HG03095 (cell line): ENCODE measurements around the gene CFAP97D2.
A peak's percentile ranks its signal among the peaks of the same experiment; 100 is the strongest.
"Not testable (repeated sequence)": the region's sequence is repeated elsewhere in the genome, so short reads cannot be mapped to it uniquely, and the experiment has no call there.

ENCODE experiments used
- ATAC-seq: cut with Tn5 transposase; IDR thresholded peaks from one replicate; pipeline ENCODE4 v1.9.1; 2021; ENCODE audit warnings: moderate library complexity; ENCODE audit not compliant: unreplicated experiment

Gene CFAP97D2

DNA sequence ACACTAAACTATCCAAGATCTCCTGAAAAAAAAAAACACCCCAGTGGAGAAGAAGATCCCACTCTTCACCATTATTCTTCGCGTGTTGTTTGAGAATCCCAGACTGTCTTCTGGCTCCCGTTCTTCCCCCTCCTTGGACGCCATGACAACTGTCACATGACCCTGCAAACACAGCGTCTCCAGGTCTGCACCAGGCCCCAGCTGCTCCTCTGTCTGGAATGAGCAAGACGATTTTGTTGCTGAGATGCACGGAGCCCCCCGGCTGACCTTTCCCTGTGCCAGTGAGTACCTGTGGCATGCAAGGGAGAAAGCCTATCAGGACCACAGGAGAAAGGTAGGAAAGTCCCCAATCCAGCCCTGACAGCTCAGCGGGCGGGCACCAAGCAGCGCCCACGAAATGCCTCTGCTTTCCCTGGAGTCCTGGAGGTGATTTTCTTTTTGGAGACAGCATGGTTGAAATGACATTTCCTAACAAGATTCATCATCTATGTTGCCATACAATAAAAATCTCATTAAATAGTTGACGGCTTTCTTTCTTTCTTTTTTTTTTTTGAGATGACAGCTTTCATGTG lies at the start of gene CFAP97D2:
Gene CFAP97D2, plus strand, starts transcription at position 171 of the 572 bp plus-strand sequence. Its CDS starts 74 bp downstream, at position 245.
- no peak for ATAC-seq

- ATAC-seq, result no peak
Measured at GRCh38 chr13:114129649-114130062, 49.4 kb upstream of the CFAP97D2 start.

GRCh38 chr13:114130131-114130836 lies 48.8 kb upstream of the CFAP97D2 start:
- no peak for ATAC-seq

GRCh38 chr13:114130837-114131582 lies 48.0 kb upstream of the CFAP97D2 start:
- no peak for ATAC-seq

DNA sequence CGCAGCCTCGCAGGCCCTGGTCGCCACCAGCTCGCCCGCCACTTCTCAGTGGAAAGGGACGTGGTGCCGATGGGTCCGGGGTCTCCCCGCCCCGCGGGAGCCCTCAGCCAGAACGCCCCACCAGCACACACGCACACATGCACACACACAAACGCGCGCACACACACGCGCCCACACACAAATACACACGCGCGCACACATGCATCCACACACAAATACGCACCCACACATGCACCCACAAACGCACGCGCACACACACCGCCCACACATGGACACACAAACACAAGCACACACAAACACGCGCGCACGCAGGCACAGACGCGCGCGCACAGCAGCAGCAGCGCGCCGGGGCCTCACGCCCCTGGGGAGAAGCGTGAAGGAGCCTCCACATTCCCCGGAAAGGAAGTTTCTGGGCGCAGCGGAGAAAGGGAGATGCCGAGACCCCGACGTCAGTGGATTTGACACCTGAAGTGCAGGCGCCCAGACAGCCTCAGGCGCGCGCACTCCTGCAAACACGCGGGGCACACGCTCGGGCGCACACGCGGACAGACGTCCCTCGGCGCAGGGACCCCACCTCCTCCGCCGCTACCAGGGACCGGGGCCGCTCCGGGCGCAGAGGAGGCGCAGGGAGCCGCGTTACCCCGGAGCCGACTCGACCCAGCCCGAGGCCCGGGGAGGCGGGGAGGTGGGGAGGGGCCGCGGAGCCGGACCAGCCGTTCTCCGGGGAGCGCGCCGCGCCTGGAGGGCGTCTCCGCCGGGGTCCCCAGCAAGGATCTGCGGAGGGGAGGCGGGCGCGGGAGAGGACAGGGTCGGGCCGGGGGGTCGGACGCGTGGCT lies 47.3 kb upstream of the CFAP97D2 start:
- ATAC-seq, result no peak

- ATAC-seq, result peak; percentile 62
Measured at GRCh38 chr13:114132419-114133121, 46.5 kb upstream of the CFAP97D2 start, which contains the start of gene RASA3. TSS of gene RASA3 (minus strand) at chr13:114132623. CDS start at chr13:114132489, 134 bp downstream.

DNA sequence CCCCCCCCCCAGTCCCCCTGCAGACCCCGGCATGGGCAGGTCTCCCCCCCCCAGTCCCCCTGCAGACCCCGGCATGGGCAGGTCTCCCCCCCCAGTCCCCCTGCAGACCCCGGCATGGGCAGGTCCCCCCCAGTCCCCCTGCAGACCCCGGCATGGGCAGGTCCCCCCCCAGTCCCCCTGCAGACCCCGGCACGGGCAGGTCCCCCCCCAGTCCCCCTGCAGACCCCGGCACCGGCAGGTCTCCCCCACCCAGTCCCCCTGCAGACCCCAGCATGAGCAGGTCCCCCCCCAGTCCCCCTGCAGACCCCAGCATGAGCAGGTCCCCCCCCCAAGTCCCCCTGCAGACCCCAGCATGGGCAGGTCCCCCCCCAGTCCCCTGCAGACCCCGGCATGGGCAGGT lies 45.9 kb upstream of the CFAP97D2 start:
- not testable (repeated sequence) for ATAC-seq

DNA sequence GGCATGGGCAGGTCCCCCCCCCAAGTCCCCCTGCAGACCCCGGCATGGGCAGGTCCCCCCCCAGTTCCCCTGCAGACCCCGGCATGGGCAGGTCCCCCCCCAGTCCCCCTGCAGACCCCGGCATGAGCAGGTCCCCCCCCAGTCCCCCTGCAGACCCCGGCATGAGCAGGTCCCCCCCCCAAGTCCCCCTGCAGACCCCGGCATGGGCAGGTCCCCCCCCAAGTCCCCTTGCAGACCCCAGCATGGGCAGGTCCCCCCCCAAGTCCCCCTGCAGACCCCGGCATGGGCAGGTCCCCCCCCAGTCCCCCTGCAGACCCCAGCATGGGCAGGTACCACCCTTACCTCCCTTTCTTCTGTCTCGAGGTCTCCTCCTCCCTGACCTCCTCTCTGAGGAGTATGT lies 45.5 kb upstream of the CFAP97D2 start:
- not testable (repeated sequence) for ATAC-seq

DNA sequence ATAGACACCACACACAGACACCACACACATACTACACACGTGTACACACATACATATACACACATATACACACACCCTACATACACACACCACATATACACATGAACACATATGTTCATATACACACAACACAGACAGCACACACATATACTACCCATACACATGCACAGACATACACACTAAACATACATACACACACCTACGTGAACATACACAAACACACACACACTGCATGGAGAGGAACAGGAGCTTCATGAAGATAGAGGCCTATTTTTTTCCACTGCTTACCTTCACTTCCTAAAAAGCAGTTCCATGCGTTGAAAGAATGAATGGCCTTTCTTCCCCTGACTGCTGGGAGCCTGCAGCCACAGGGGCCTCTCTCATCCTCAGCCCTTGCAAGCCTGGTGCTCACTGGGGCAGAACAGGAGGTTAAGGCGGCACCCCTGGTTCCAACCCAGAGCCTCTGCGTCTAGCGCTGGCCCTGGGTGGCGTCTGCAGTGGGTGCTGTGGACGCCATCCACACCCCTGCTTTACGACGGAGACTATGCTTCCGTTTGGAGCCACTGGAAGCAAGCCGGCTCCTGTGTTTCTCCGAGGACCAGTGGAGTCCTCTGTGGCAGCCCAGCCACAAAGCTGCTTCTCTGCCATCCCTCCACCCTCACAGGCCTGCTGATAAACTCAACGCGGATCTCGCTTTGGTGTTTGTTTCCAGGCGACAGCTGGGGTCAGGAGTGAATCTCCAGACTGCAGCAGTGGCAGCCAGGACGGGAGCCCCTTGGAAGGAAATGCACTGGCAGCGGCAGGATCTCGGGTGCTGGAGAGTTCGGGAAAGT lies 44.7 kb upstream of the CFAP97D2 start:
- ATAC-seq, result no peak

GRCh38 chr13:114134944-114135610 lies 44.0 kb upstream of the CFAP97D2 start:
- no peak for ATAC-seq

DNA sequence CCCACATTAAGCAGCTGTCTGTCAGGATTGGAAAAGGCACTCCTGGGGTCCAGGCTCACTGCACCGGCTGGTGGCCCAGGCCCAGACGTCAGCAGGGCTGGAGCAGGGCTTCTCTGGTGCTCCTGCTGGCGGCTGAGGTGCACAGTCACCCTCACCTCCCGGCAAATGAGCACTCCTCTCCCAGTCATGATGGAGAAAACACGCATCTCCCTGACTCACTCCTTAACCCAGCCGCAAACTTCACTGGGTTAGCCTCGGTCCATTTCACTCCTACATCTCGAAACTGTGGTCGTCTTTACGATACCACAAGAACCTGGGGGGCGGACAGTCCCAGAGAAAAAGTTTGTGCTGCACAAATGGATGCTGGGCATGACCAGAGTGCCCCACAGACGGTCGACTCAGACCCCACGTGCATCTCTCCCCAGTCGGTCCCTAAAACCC lies 43.3 kb upstream of the CFAP97D2 start:
- no peak for ATAC-seq

- no peak for ATAC-seq
Measured at GRCh38 chr13:114136576-114136975, 42.5 kb upstream of the CFAP97D2 start.

DNA sequence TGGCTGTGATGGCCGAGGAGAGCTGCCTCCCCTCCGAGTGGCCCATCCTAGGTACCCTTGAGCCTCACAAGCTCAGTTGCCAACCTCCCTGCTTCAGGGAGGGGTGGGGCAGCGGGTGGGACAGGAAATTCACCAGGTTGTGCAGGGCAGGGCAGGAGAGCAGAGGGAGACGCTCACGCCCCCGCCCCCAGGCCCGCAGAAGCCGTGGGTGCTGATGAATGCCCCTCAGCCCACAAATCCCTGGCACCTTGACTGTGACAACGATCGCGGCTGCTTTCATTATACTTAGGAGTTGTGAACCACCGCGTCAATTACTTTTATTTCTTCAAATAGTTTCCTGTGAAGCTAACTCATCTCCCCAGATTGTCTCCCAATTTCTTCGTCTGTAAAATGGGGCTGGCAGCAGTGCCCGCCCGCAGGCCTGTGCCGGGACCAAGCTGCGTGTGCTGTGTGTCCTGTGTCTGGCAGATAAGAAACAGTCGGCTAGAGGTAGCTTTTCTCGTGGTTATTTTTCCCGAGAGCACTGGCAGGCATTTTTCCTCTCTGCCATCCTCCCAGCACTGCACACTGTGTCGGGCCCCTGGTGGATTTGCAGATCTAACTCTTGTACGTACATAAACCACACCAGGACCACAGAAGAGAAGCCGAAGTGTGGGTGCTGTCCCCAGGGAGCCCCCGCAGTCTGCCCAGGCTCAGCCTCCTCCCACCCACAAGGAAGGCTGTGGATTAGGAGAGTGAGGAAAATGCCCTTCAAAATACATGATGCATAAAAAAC lies 38.7 kb upstream of the CFAP97D2 start:
- ATAC-seq, result no peak

DNA sequence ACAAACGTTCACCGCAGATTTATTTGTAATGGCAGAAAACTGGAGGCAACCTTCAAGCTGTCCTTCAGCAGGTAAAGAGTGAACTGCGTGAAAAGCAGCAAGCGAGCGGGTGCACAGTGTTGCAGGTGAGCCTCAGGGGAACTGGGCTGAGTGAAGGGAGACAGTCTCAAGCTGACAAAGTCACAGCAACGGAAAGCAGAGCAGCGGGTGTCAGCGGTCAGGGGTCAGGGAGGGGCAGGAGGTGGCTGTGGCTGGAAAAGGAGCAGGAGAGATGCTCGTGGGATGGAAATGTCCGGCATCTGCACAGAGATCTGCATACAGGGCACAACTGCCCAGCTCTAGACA lies 38.2 kb upstream of the CFAP97D2 start:
- no peak for ATAC-seq

GRCh38 chr13:114141261-114141996 lies 37.6 kb upstream of the CFAP97D2 start:
- no peak for ATAC-seq

DNA sequence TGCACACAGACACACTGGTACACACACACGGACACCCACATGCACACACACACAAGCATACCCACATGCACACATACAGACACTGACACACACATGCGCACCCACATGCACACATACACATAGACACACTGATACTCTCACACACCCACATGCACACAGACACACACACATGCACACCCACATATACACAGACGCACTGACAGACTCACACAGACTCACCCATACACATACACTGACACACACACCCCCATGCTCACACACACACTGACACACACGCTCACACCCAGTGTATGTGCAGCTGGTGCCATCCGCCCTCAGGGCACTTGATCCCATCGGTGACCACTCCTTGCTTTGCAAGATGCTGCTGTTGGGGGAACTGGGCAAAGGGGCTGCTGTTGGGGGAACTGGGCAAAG lies 36.9 kb upstream of the CFAP97D2 start:
- ATAC-seq, result no peak

- ATAC-seq, result no peak
Measured at GRCh38 chr13:114142640-114143490, 36.2 kb upstream of the CFAP97D2 start.
